ENCODE measurements around the gene MCF2L. TPM values are rescaled to one million over a fixed set of nuclear protein-coding genes. Genes with fewer than 3 reads are reported as not detected.

Gene MCF2L
- total and polyA plus RNA-seq, 9 of the 15 experiments (the other 6 are each of a cell fraction or from before 2014, with no cell fraction given) = 0.05 to 0.25 (median 0.18) TPM; not detected in 5

DNA sequence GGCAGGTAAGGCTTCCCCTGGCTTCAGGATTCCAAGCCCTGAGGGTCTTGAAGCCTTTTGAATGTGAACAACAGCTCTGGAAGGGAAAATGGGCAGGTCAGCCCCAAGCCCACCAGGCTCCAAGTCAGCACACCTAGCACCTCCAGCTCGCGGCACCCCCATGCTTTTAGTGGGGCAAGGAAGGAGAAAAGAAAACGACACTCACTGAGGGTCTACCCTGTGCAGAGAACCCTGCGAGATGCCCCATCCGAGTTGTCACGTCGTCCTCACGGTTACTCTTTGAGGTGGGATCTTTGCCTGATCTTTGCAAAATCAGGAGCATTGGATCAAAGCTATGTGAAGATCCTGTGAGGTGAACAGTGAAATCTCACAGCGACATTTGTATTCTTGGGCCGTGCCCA, 147.9 kb downstream of the MCF2L start:
- intact Hi-C loops (cut with micrococcal nuclease) (no loop called here), in situ Hi-C loops (cut with MboI) (no loop called here)
- H3K9ac ChIP-seq (ENCODE audit: insufficient read depth in 1 of 2, low read depth in 2 of 2, low read length in 2 of 2) = no peak overlapping the region
- H3K4me3 ChIP-seq = no peak overlapping the region
- no peak overlapping the region for H3K27ac ChIP-seq (ENCODE audit: extremely low read depth, low read depth, low read length)
- H2AFZ ChIP-seq (ENCODE audit: low read depth, low read length) = no peak overlapping the region
- no TSS peak for BruUV-seq (replicated peaks)
- DNase-seq (ENCODE audit: extremely low read depth in 1 of 4, low spot score in 3 of 4) (no peak), ATAC-seq (no peak), FAIRE-seq (no peak)
- POLR2A ChIA-PET = no interaction called here
- no peaks in the 10 kb centered on the region for H4K20me1 ChIP-seq (replicated peaks; ENCODE audit: control insufficient read depth, insufficient read depth, low read length)
- TF ChIP-seq HDAC8 (tag; IDR thresholded peaks at IDR 0.05) = no peak
- TF ChIP-seq SMARCB1 (IDR thresholded peaks at IDR 0.05; ENCODE audit: insufficient read length, low read depth) = no peak
- TF ChIP-seq EP300 (IDR thresholded peaks at IDR 0.05; ENCODE audit: low read length) = no peak
- TF ChIP-seq, protein P1, sequence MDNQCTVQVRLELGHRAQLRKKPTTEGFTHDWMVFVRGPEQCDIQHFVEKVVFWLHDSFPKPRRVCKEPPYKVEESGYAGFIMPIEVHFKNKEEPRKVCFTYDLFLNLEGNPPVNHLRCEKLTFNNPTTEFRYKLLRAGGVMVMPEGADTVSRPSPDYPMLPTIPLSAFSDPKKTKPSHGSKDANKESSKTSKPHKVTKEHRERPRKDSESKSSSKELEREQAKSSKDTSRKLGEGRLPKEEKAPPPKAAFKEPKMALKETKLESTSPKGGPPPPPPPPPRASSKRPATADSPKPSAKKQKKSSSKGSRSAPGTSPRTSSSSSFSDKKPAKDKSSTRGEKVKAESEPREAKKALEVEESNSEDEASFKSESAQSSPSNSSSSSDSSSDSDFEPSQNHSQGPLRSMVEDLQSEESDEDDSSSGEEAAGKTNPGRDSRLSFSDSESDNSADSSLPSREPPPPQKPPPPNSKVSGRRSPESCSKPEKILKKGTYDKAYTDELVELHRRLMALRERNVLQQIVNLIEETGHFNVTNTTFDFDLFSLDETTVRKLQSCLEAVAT (IDR thresholded peaks at IDR 0.05) = no peak
- TF ChIP-seq, protein P2, sequence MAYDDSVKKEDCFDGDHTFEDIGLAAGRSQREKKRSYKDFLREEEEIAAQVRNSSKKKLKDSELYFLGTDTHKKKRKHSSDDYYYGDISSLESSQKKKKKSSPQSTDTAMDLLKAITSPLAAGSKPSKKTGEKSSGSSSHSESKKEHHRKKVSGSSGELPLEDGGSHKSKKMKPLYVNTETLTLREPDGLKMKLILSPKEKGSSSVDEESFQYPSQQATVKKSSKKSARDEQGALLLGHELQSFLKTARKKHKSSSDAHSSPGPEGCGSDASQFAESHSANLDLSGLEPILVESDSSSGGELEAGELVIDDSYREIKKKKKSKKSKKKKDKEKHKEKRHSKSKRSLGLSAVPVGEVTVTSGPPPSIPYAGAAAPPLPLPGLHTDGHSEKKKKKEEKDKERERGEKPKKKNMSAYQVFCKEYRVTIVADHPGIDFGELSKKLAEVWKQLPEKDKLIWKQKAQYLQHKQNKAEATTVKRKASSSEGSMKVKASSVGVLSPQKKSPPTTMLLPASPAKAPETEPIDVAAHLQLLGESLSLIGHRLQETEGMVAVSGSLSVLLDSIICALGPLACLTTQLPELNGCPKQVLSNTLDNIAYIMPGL (CRISPR knock-in tag; IDR thresholded peaks at IDR 0.05) = no peak
- TF ChIP-seq ZNF551 (CRISPR knock-in tag; IDR thresholded peaks at IDR 0.05) = no peak
- TF ChIP-seq, protein P3, sequence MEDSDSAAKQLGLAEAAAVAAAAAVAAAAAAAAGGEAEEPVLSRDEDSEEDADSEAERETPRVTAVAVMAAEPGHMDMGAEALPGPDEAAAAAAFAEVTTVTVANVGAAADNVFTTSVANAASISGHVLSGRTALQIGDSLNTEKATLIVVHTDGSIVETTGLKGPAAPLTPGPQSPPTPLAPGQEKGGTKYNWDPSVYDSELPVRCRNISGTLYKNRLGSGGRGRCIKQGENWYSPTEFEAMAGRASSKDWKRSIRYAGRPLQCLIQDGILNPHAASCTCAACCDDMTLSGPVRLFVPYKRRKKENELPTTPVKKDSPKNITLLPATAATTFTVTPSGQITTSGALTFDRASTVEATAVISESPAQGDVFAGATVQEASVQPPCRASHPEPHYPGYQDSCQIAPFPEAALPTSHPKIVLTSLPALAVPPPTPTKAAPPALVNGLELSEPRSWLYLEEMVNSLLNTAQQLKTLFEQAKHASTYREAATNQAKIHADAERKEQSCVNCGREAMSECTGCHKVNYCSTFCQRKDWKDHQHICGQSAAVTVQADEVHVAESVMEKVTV (CRISPR knock-in tag; IDR thresholded peaks at IDR 0.05) = no peak
- no peak for TF ChIP-seq SRSF7 (optimal IDR thresholded peaks at IDR 0.05; ENCODE audit: low read depth, low read length)
- TF ChIP-seq, protein P4, sequence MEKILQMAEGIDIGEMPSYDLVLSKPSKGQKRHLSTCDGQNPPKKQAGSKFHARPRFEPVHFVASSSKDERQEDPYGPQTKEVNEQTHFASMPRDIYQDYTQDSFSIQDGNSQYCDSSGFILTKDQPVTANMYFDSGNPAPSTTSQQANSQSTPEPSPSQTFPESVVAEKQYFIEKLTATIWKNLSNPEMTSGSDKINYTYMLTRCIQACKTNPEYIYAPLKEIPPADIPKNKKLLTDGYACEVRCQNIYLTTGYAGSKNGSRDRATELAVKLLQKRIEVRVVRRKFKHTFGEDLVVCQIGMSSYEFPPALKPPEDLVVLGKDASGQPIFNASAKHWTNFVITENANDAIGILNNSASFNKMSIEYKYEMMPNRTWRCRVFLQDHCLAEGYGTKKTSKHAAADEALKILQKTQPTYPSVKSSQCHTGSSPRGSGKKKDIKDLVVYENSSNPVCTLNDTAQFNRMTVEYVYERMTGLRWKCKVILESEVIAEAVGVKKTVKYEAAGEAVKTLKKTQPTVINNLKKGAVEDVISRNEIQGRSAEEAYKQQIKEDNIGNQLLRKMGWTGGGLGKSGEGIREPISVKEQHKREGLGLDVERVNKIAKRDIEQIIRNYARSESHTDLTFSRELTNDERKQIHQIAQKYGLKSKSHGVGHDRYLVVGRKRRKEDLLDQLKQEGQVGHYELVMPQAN (IDR thresholded peaks at IDR 0.05; ENCODE audit: borderline replicate concordance) = no peak
- no peak for TF ChIP-seq CREB1 (IDR thresholded peaks at IDR 0.05)
- TF ChIP-seq CREB1 (CRISPR knock-in tag; IDR thresholded peaks at IDR 0.05) = no peak
- WGBS (ENCODE audit: insufficient coverage, low coverage, missing lambda C conversion rate) = 1% methylated on average over 10 of the region's 10 CpGs
- no peaks in the 10 kb centered on the region for H3K9me3 ChIP-seq (replicated peaks; ENCODE audit: control insufficient read depth, insufficient read depth, low read depth, low read length)
- no peaks in the 10 kb centered on the region for H3K9me1 ChIP-seq (ENCODE audit: control insufficient read depth, insufficient read depth, low read length)
- no peaks in the 10 kb centered on the region for H3K36me3 ChIP-seq (ENCODE audit: control insufficient read depth, insufficient read depth, low read length)
- H3K4me2 ChIP-seq (ENCODE audit: insufficient read depth, low read length) = no peak overlapping the region
- CTCF ChIA-PET (ENCODE audit: low intra/inter-chr PET ratio) = no interaction called here
- peaks cover 2 to 72% of the 10 kb centered on the region in 2 experiments; a peak in 4 of 5 replicates for H3K27me3 ChIP-seq (ENCODE audit: control insufficient read depth in 2 of 2, insufficient read depth in 2 of 2, low read length in 2 of 2)
- no peaks in the 10 kb centered on the region for H3K79me2 ChIP-seq (ENCODE audit: control insufficient read depth, insufficient read depth, low read length)
- no peaks in the 10 kb centered on the region; a peak in 1 of 5 replicates for H3K4me1 ChIP-seq (replicated peaks in 1 of 2; ENCODE audit: control insufficient read depth in 2 of 2, insufficient read depth in 2 of 2, low read length in 2 of 2)

All from K562 (cell line).